K562 (cell line): Measurements from ENCODE around the gene APOM. TPM values are rescaled to one million over a fixed set of nuclear protein-coding genes. Genes with fewer than 3 reads are reported as not detected.

Experiments
- BDP1 ChIP-seq: IDR thresholded peaks from 3 replicates; pipeline ENCODE4 v1.6.1; 2011; ENCODE audit not compliant: insufficient read length, insufficient read depth
- CBX5 ChIP-seq: IDR thresholded peaks from 2 replicates; pipeline ENCODE4 v1.6.1; 2014; ENCODE audit warnings: low read depth, borderline replicate concordance
- CGGBP1 ChIP-seq: fragments of 250-450 bp; sonication (Bioruptor Pico); IDR thresholded peaks from 2 replicates; pipeline ENCODE4 v1.9.0; 2021; ENCODE audit warnings: mild to moderate bottlenecking
- FOXM1 ChIP-seq, 2 experiments: fragments of 450-650 bp in 1 of 2; sonication (generic) in 1 of 2; formaldehyde crosslinking in 1 of 2; IDR thresholded peaks; 2 replicates each; pipeline versions ENCODE4 v1.6.1 to v1.9.0; 2017 to 2022; ENCODE audit warnings: low read depth in 2 of 2, mild to moderate bottlenecking in 2 of 2, missing genetic modification reagents in 1 of 2, moderate library complexity in 1 of 2
- HDAC8 ChIP-seq: fragments of 450-650 bp; IDR thresholded peaks from 2 replicates; pipeline ENCODE4 v1.6.1; 2016; ENCODE audit warnings: mild to moderate bottlenecking, missing genetic modification characterization, moderate library complexity, missing compliant biosample characterization
- HMG20A ChIP-seq: fragments of 450-650 bp; formaldehyde crosslinking; conservative IDR thresholded peaks from 2 replicates; pipeline ENCODE4 v1.4.0; 2020; ENCODE audit warnings: mild to moderate bottlenecking, mixed read lengths
- LARP7 ChIP-seq: fragments of 450-650 bp; IDR thresholded peaks from 2 replicates; pipeline ENCODE4 v1.6.1; 2016
- MED1 ChIP-seq: sonication (generic); formaldehyde crosslinking; IDR thresholded peaks from 2 replicates; pipeline ENCODE4 v1.8.1; 2023; ENCODE audit warnings: missing genetic modification reagents, borderline replicate concordance
- MTA1 ChIP-seq: fragments of 450-650 bp; IDR thresholded peaks from 2 replicates; pipeline ENCODE4 v1.6.1; 2017; ENCODE audit warnings: borderline replicate concordance
- NFXL1 ChIP-seq: fragments of 450-650 bp; formaldehyde crosslinking; IDR thresholded peaks from 2 replicates; pipeline ENCODE4 v1.4.0; 2021; ENCODE audit warnings: mild to moderate bottlenecking
- PTRF ChIP-seq: fragments of 450-650 bp; IDR thresholded peaks from 2 replicates; pipeline ENCODE4 v1.6.1; 2016; ENCODE audit warnings: mild to moderate bottlenecking, missing genetic modification characterization, missing compliant biosample characterization
- PTTG1 ChIP-seq: fragments of 450-650 bp; IDR thresholded peaks from 2 replicates; pipeline ENCODE4 v1.6.1; 2016; ENCODE audit warnings: low read depth, mild to moderate bottlenecking, missing genetic modification characterization, missing compliant biosample characterization
- RB1 ChIP-seq: fragments of 450-650 bp; IDR thresholded peaks from 2 replicates; pipeline ENCODE4 v1.6.1; 2017; ENCODE audit warnings: low read depth, mild to moderate bottlenecking
- RFX5 ChIP-seq: IDR thresholded peaks from 2 replicates; pipeline ENCODE4 v1.6.1; 2011; ENCODE audit warnings: low read depth, mild to moderate bottlenecking, improper control_type of control experiment, low read length
- SNAPC5 ChIP-seq: fragments of 250-450 bp; sonication (Bioruptor Pico); IDR thresholded peaks from 2 replicates; pipeline ENCODE4 v1.8.0; 2021; ENCODE audit warnings: moderate library complexity, mild to moderate bottlenecking, inconsistent platforms
- TAL1 ChIP-seq: fragments of 450-650 bp; IDR thresholded peaks from 2 replicates; pipeline ENCODE4 v1.6.1; 2016; ENCODE audit warnings: mild to moderate bottlenecking
- YY1 ChIP-seq, 3 experiments: IDR thresholded peaks; 2 replicates each; pipeline ENCODE4 v1.6.1; 2011; ENCODE audit warnings: low read length in 2 of 3, mild to moderate bottlenecking in 2 of 3, moderate library complexity in 2 of 3, borderline replicate concordance in 1 of 3, control low read depth in 1 of 3, low read depth in 1 of 3; ENCODE audit not compliant: insufficient read depth in 3 of 3, insufficient replicate concordance in 2 of 3, control insufficient read depth in 1 of 3, insufficient read length in 1 of 3; ENCODE audit errors: extremely low read depth in 1 of 3
- ZBTB26 ChIP-seq: fragments of 450-650 bp; formaldehyde crosslinking; IDR thresholded peaks from 2 replicates; pipeline ENCODE4 v1.4.0; 2022; ENCODE audit warnings: missing genetic modification characterization
- polyA plus RNA-seq, 8 experiments: library from polyadenylated mRNA; depleted of rRNA in 4 of 8; stranded (reverse) in 5 of 8; unstranded in 3 of 8; fragments of >200 nt; fragmentation: Nextera tagmentation in 2 of 8; fragmentation: Illumina TruSeq in 1 of 8; extraction: Ambion mirVana in 2 of 8; extraction: Trizol in 1 of 8; gene quantifications; 2 replicates each; pipeline versions ENCODE4 v1.2.1 to v1.2.3, GENCODE V29; 2011 to 2014; ENCODE audit warnings: inconsistent platforms in 1 of 8, missing spikeins in 1 of 8
- total RNA-seq, 7 experiments: library from RNA; depleted of rRNA in 6 of 7; stranded (reverse); fragments of >200 nt in 6 of 7; fragmentation: Illumina TruSeq in 2 of 7; extraction: Trizol in 2 of 7; gene quantifications; 2 replicates each; pipeline versions ENCODE4 v1.2.1 to v1.2.3, GENCODE V29; 2011 to 2021; ENCODE audit warnings: low replicate concordance in 1 of 7
- TF ChIP-seq, protein P1 (sequence below): fragments of 150-350 bp; IDR thresholded peaks from 2 replicates; pipeline ENCODE4 v1.6.1; 2014; ENCODE audit warnings: low read depth, mild to moderate bottlenecking, low read length, borderline replicate concordance
- TF ChIP-seq, protein P2 (sequence below): fragments of 450-650 bp; formaldehyde crosslinking; IDR thresholded peaks from 2 replicates; pipeline ENCODE4 v1.4.0; 2022; ENCODE audit warnings: missing genetic modification characterization

APOM gene
- total and polyA plus RNA-seq, 9 of the 15 experiments (the other 6 are each of a cell fraction or from before 2014, with no cell fraction given) = 5.7 to 24.3 (median 10.4) TPM

DNA sequence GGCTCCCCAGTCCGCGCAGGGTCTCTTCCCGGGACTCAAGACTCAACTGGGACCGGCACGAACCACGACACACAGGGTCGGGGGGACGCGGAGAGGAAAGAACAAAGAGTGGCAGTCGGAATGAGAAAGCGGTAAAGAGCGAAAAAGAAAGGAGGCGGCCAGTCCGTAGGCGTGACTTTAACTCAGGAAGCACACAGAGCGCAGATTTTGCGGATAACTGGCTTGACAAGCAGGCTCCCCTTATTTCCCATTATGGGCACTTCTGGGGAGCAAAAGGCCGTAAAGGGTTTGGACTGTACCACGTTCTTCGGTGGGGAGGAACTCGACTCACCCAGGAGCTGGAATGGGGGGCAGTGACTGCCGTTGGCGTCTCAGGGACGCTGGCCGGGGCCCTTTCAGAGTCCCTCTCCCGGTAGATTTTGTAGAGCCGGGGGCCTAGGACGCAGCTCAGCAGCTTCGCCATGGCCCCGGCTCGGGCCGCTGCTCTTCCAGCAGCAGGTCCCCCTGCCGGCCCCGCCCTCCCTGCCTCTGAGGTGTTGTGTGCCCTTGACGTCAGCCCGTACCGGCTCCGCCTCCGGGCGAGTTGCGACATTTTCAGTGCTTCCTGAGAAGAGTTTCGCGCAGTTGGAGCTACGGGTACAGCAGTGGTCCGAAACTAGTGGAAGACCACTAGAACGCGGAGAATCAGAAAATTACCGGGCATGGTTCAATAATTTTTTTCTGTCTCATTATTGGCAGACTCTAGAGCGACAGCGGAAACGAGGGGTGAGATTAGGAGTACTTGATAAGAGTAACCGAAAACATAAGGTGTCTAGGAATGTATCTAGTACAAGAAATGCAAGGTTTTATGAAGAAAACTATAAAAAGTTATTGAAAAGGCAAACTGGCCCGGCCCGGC lies 47.4 kb downstream of the APOM start, which contains the start of gene ABHD16A (continued):
- TF ChIP-seq CBX5 (no peak), TAL1 (no peak; the same call in 1 of the 2 replicates), BDP1 (no peak), FOXM1 (IDR thresholded peaks at IDR 0.05; ENCODE audit: low read depth) (peak; percentile 57), FOXM1 (CRISPR knock-in tag; IDR thresholded peaks at IDR 0.05; ENCODE audit: low read depth) (0 out of 2 replicates have a peak, but pooled peaks have one; percentile 53), HDAC8 (peak; percentile 44; the same call in 1 of the 2 replicates), HMG20A (CRISPR knock-in tag) (no peak), MTA1 (peak; percentile 71), PTRF (no peak), CGGBP1 (CRISPR knock-in tag) (no peak; the same call in 1 of the 2 replicates), SNAPC5 (no peak), ZBTB26 (0 out of 2 replicates have a peak, but pooled peaks have one; percentile 16), PTTG1 (tag) (no peak), RB1 (peak; percentile 87), MED1 (CRISPR knock-in tag) (no peak), NFXL1 (CRISPR knock-in tag) (no peak), RFX5 (peak; percentile 28; the same call in 1 of the 2 replicates), LARP7 (peak; percentile 92), YY1 (IDR thresholded peaks at IDR 0.05; ENCODE audit: borderline replicate concordance in 1 of 3, control insufficient read depth in 1 of 3, extremely low read depth in 1 of 3, insufficient read depth in 3 of 3, insufficient read length in 1 of 3, insufficient replicate concordance in 2 of 3, low read depth in 1 of 3, low read length in 2 of 3) (peak in 2 of 3 experiments; percentile 83 to 86)
- TF ChIP-seq, protein P1, sequence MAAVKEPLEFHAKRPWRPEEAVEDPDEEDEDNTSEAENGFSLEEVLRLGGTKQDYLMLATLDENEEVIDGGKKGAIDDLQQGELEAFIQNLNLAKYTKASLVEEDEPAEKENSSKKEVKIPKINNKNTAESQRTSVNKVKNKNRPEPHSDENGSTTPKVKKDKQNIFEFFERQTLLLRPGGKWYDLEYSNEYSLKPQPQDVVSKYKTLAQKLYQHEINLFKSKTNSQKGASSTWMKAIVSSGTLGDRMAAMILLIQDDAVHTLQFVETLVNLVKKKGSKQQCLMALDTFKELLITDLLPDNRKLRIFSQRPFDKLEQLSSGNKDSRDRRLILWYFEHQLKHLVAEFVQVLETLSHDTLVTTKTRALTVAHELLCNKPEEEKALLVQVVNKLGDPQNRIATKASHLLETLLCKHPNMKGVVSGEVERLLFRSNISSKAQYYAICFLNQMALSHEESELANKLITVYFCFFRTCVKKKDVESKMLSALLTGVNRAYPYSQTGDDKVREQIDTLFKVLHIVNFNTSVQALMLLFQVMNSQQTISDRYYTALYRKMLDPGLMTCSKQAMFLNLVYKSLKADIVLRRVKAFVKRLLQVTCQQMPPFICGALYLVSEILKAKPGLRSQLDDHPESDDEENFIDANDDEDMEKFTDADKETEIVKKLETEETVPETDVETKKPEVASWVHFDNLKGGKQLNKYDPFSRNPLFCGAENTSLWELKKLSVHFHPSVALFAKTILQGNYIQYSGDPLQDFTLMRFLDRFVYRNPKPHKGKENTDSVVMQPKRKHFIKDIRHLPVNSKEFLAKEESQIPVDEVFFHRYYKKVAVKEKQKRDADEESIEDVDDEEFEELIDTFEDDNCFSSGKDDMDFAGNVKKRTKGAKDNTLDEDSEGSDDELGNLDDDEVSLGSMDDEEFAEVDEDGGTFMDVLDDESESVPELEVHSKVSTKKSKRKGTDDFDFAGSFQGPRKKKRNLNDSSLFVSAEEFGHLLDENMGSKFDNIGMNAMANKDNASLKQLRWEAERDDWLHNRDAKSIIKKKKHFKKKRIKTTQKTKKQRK = no peak; the same call in 1 of the 2 replicates
- TF ChIP-seq, protein P2, sequence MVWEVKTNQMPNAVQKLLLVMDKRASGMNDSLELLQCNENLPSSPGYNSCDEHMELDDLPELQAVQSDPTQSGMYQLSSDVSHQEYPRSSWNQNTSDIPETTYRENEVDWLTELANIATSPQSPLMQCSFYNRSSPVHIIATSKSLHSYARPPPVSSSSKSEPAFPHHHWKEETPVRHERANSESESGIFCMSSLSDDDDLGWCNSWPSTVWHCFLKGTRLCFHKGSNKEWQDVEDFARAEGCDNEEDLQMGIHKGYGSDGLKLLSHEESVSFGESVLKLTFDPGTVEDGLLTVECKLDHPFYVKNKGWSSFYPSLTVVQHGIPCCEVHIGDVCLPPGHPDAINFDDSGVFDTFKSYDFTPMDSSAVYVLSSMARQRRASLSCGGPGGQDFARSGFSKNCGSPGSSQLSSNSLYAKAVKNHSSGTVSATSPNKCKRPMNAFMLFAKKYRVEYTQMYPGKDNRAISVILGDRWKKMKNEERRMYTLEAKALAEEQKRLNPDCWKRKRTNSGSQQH (CRISPR knock-in tag) = no peak; the same call in 1 of the 2 replicates
